Neural cell (in vitro differentiated cells): ENCODE measurements around the gene TNFRSF19.

Source experiments
- CTCF ChIP-seq: fragments of 450-650 bp; IDR thresholded peaks from 2 replicates; pipeline ENCODE4 v1.5.1; 2014; ENCODE audit warnings: antibody characterized with exemption, mild to moderate bottlenecking, moderate library complexity; ENCODE audit not compliant: poor library complexity, severe bottlenecking
- EP300 ChIP-seq: fragments of 450-650 bp; conservative IDR thresholded peaks from 2 replicates; pipeline ENCODE4 v1.6.1; 2014; ENCODE audit warnings: antibody characterized with exemption, mild to moderate bottlenecking, moderate library complexity; ENCODE audit not compliant: poor library complexity, severe bottlenecking
- EZH2 ChIP-seq: fragments of 200-600, 300-800 bp; shearing (Covaris generic), sonication (generic); IDR thresholded peaks from 2 replicates; pipeline ENCODE4 v1.6.1; 2014; ENCODE audit warnings: antibody characterized with exemption, low read length, borderline replicate concordance, mild to moderate bottlenecking; ENCODE audit not compliant: insufficient read depth, poor library complexity, severe bottlenecking
- MXI1 ChIP-seq: fragments of 450-650 bp; conservative IDR thresholded peaks from 2 replicates; pipeline ENCODE4 v1.6.1; 2014; ENCODE audit warnings: antibody characterized with exemption, mild to moderate bottlenecking; ENCODE audit not compliant: poor library complexity, severe bottlenecking
- POLR2AphosphoS5 ChIP-seq: IDR thresholded peaks from 2 replicates; pipeline ENCODE4 v1.6.1; 2012
- RAD21 ChIP-seq: fragments of 450-650 bp; conservative IDR thresholded peaks from 2 replicates; pipeline ENCODE4 v1.6.1; 2014; ENCODE audit warnings: antibody characterized with exemption, mild to moderate bottlenecking, moderate library complexity
- SMC3 ChIP-seq: fragments of 450-650 bp; conservative IDR thresholded peaks from 2 replicates; pipeline ENCODE4 v1.6.1; 2014; ENCODE audit warnings: antibody characterized with exemption, mild to moderate bottlenecking, moderate library complexity; ENCODE audit not compliant: poor library complexity
- TAF1 ChIP-seq: IDR thresholded peaks from 2 replicates; pipeline ENCODE4 v1.6.1; 2012; ENCODE audit warnings: low read depth
- TF ChIP-seq, protein P1 (sequence below): IDR thresholded peaks from 2 replicates; pipeline ENCODE4 v1.6.1; 2012; ENCODE audit warnings: borderline replicate concordance

DNA sequence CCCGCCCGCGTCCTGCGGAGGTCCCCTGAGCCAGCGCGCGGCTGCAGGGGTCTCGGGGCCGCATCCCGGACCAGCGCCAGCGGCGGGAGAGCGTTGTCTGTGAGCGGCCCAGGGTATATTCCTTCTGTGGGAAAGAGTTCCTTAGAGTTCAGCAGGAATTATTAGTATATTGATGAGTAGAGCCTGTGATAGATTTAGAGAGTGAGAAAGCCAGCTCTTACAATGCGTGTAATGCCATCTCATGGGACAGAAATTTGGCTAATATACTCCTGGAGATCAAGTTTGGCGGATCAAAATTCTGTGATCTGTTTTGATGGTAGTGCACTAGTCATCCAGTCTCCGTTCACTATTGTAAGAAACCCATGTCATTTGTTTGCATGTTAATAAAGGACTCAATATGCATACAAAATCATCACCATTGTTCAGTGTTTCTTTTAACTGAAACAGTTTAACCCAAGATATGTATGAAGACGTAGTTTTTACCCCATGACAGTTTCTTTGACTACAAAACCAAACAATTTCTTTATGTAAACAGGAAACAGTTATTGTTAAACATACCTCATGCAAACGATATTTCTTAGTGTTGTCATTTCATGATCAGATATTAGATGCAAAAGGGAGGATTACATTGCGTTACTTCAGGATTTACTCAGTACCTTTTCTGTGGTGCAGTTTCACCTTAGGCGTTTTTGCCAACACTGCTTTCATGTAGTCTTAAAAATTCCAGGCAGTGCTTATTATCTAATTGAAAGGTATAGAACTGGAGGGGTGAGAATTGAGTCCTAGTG lies 9.9 kb downstream of the TNFRSF19 start:
- TF ChIP-seq CTCF (no peak), EZH2 (no peak), POLR2AphosphoS5 (no peak), EP300 (no peak), SMC3 (no peak), TAF1 (no peak), RAD21 (no peak), MXI1 (no peak)
- TF ChIP-seq, protein P1, sequence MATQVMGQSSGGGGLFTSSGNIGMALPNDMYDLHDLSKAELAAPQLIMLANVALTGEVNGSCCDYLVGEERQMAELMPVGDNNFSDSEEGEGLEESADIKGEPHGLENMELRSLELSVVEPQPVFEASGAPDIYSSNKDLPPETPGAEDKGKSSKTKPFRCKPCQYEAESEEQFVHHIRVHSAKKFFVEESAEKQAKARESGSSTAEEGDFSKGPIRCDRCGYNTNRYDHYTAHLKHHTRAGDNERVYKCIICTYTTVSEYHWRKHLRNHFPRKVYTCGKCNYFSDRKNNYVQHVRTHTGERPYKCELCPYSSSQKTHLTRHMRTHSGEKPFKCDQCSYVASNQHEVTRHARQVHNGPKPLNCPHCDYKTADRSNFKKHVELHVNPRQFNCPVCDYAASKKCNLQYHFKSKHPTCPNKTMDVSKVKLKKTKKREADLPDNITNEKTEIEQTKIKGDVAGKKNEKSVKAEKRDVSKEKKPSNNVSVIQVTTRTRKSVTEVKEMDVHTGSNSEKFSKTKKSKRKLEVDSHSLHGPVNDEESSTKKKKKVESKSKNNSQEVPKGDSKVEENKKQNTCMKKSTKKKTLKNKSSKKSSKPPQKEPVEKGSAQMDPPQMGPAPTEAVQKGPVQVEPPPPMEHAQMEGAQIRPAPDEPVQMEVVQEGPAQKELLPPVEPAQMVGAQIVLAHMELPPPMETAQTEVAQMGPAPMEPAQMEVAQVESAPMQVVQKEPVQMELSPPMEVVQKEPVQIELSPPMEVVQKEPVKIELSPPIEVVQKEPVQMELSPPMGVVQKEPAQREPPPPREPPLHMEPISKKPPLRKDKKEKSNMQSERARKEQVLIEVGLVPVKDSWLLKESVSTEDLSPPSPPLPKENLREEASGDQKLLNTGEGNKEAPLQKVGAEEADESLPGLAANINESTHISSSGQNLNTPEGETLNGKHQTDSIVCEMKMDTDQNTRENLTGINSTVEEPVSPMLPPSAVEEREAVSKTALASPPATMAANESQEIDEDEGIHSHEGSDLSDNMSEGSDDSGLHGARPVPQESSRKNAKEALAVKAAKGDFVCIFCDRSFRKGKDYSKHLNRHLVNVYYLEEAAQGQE, result no peak
